PFSK-1 (cell line): ENCODE results near the gene SPIB.

Source experiments
- POLR2AphosphoS5 ChIP-seq: IDR thresholded peaks from 2 replicates; pipeline ENCODE4 v1.6.1; 2012; ENCODE audit warnings: low read depth, mild to moderate bottlenecking, control low read depth, low read length, moderate library complexity
- TAF1 ChIP-seq: IDR thresholded peaks from 2 replicates; pipeline ENCODE4 v1.6.1; 2012; ENCODE audit warnings: low read length, control low read depth, borderline replicate concordance; ENCODE audit not compliant: insufficient read depth
- TF ChIP-seq, protein P1 (sequence below), 2 experiments: IDR thresholded peaks; 2 replicates each; pipeline versions ENCODE4 v1.6.1 to v1.8.0; 2011 to 2012; ENCODE audit warnings: low read depth in 2 of 2, low read length in 2 of 2, control low read depth in 1 of 2, inconsistent platforms in 1 of 2, mild to moderate bottlenecking in 1 of 2, moderate library complexity in 1 of 2; ENCODE audit not compliant: insufficient read depth in 1 of 2

DNA sequence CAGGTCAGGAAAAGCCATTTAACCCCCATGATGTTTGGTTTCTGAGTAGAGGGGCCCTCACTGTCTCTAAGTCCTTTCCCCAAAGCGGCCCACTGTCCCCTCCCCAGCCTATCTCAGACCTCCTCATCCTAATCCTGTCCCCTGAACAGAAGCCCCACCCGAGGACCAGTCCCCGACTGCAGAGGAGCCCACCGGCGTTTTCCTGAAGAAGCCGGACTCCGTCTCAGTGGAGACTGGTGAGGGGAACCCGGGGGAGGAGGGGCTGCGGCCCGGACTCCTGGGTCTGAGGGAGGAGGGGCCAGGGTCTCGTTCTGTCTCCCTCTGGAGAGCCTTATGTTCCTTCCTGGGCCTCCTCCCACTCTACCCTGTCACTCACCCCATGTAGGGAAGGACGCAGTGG, 16.9 kb downstream of the SPIB start:
- TF ChIP-seq, protein P1, sequence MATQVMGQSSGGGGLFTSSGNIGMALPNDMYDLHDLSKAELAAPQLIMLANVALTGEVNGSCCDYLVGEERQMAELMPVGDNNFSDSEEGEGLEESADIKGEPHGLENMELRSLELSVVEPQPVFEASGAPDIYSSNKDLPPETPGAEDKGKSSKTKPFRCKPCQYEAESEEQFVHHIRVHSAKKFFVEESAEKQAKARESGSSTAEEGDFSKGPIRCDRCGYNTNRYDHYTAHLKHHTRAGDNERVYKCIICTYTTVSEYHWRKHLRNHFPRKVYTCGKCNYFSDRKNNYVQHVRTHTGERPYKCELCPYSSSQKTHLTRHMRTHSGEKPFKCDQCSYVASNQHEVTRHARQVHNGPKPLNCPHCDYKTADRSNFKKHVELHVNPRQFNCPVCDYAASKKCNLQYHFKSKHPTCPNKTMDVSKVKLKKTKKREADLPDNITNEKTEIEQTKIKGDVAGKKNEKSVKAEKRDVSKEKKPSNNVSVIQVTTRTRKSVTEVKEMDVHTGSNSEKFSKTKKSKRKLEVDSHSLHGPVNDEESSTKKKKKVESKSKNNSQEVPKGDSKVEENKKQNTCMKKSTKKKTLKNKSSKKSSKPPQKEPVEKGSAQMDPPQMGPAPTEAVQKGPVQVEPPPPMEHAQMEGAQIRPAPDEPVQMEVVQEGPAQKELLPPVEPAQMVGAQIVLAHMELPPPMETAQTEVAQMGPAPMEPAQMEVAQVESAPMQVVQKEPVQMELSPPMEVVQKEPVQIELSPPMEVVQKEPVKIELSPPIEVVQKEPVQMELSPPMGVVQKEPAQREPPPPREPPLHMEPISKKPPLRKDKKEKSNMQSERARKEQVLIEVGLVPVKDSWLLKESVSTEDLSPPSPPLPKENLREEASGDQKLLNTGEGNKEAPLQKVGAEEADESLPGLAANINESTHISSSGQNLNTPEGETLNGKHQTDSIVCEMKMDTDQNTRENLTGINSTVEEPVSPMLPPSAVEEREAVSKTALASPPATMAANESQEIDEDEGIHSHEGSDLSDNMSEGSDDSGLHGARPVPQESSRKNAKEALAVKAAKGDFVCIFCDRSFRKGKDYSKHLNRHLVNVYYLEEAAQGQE (IDR thresholded peaks at IDR 0.05; ENCODE audit: insufficient read depth in 1 of 2, low read depth in 2 of 2, low read length in 2 of 2), result no peak
- TF ChIP-seq POLR2AphosphoS5 (no peak), TAF1 (no peak)
